ENCODE data around the gene SLC12A3.
"Not testable (repeated sequence)": the region's sequence is repeated elsewhere in the genome, so short reads cannot be mapped to it uniquely, and the experiment has no call there.

Gene SLC12A3

GRCh38 chr16:56923481-56924091, 58.6 kb downstream of the SLC12A3 start:
- DNase-seq, result no peak

GRCh38 chr16:56927471-56927870, 62.5 kb downstream of the SLC12A3 start:
- DNase-seq, result no peak

GRCh38 chr16:56929639-56930038, 64.6 kb downstream of the SLC12A3 start:
- no peak for DNase-seq

- DNase-seq, result peak; percentile 97
These were observed 65.7 kb downstream of the SLC12A3 start for GRCh38 chr16:56930486-56931270.

GRCh38 chr16:56931271-56931891, 66.4 kb downstream of the SLC12A3 start:
- no peak for DNase-seq

- peak; percentile 97 for DNase-seq
These were observed 67.1 kb downstream of the SLC12A3 start, which contains the start of gene HERPUD1 for GRCh38 chr16:56931892-56932720. Gene HERPUD1 (plus strand): TSS chr16:56932142. CDS start chr16:56932245, 103 bp downstream.

- peak; percentile 60 for DNase-seq
These were observed 68.0 kb downstream of the SLC12A3 start for GRCh38 chr16:56932721-56933619.

- no peak for DNase-seq
These were observed 69.0 kb downstream of the SLC12A3 start for GRCh38 chr16:56933828-56934598.

- DNase-seq, result not testable (repeated sequence)
These were observed 69.7 kb downstream of the SLC12A3 start for GRCh38 chr16:56934599-56935145.

- DNase-seq, result no peak
These were observed 70.2 kb downstream of the SLC12A3 start for GRCh38 chr16:56935201-56935600.

GRCh38 chr16:56936491-56936890, 71.5 kb downstream of the SLC12A3 start:
- DNase-seq, result no peak

- DNase-seq, result no peak
These were observed 71.9 kb downstream of the SLC12A3 start for GRCh38 chr16:56936950-56937349.

- no peak for DNase-seq
These were observed 73.9 kb downstream of the SLC12A3 start for GRCh38 chr16:56938664-56939513.

GRCh38 chr16:56939801-56940200, 74.8 kb downstream of the SLC12A3 start:
- DNase-seq, result no peak

GRCh38 chr16:56941092-56941491, 76.1 kb downstream of the SLC12A3 start:
- DNase-seq, result no peak

GRCh38 chr16:56941856-56942331, 76.9 kb downstream of the SLC12A3 start:
- DNase-seq, result no peak

- DNase-seq, result no peak
These were observed 78.9 kb downstream of the SLC12A3 start for GRCh38 chr16:56943761-56944375.

- DNase-seq, result peak; percentile 58
These were observed 80.2 kb downstream of the SLC12A3 start for GRCh38 chr16:56944954-56945839.

Data from NCI-H2171 treated with DMSO at 0.1 percent for 48 hours (cell line).